HG03378 (cell line): ENCODE results near the gene GSTK1.
"Not testable (repeated sequence)": the region's sequence is repeated elsewhere in the genome, so short reads cannot be mapped to it uniquely, and the experiment has no call there.

Experiments used
- ATAC-seq: cut with Tn5 transposase; IDR thresholded peaks from one replicate; pipeline ENCODE4 v1.9.1; 2021; ENCODE audit warnings: mild to moderate bottlenecking, moderate library complexity; ENCODE audit not compliant: unreplicated experiment

GSTK1 gene

DNA sequence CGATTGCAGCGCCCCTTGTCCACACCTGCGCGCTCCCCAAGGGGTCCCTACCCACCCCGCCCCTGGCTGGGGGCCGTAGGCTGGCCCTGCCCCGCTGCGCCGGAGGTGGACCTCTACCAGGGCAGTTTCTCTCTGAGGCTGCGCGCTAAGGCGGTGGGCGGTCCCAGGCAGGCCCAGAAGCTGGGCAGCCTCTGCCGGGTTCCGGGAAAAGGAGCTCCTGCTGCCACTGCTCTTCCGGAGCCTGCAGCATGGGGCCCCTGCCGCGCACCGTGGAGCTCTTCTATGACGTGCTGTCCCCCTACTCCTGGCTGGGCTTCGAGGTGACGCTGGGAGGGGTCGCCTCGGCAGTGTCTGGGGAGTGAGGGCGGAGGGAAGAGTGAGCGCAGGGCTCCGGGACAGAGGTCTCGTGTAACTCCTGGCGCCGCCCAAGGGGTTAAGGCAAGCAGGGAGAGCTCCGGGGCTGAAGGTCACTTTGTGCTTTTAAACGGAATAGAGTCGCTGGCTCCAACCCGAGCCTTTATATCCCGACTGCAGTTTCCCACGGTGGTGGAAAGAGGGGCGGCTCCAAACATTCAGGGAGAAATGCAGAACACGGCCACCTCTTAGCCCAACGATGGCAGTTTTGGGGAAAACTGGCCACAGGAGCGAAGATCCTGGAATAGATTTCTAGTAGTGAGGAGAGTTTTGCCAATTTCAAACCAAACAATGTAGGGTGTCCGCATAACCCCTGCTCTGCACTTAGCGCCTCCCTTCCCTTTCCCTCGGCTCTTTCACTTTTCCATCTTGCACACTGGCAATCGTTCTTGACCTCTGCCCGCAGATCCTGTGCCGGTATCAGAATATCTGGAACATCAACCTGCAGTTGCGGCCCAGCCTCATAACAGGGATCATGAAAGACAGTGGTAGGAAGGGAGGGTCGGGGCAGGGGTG lies at the start of gene GSTK1:
Gene GSTK1, plus strand, starts transcription at position 176 of the 930 bp plus-strand sequence. Its CDS starts 73 bp downstream, at position 249.
- ATAC-seq = peak; percentile 93

DNA sequence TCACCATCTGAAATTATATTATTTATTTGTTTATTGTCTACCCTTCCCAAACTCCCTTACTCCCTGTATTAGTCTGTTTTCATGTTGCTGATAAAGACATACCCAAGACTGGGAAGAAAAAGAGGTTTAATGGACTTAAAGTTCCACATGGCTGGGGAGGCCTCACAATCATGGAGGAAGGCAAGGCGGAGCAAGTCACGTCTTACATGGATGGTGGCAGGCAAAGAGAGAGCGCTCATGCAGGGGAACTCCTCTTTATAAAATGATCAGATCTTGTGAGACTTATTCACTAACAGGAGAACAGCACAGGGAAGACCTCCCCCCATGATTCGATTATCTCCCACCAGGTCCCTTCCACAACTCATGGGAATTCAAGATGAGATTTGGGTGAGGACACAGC lies 49.8 kb upstream of the GSTK1 start:
- ATAC-seq = not testable (repeated sequence)

DNA sequence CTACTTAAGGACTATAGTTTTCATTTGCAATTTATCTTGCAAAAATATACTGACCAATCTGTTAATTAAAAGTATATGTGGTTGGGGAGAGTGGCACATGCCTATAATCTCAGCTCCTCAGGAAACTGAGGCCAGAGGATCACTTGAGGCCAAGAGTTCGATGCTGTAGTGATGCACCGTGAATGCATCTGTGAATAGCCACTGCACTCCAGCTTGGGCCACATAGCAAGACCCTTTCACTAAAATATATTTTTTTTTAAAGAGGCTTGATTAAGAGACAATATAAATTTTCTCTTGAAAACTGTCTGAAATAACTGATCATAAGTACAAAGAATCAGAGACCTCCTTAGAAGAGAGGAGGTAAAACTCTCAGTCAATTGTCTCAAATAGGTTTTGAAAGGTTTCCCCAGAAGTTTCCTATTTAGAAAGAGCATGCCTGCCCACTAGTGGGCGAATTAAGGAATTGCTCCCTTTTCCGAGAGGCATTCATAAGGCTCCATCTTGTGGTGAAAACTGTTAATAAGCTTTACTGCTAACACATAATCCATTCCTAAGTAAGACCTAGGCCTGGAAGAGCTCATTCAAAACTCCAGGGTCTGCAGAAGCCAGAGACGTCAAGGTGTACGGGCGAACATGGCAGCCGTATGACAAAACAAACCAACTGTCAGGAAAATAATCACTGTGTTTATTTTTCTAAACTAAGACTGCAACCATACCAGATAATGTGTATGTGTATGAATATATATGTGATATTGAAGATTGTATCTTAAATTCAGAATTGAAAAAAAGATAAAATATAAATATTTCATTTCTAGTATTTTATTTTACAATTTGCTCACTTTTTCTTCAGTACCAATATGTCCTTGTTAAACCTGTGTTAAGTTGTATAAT lies 48.2 kb upstream of the GSTK1 start:
- ATAC-seq = peak; percentile 95

GRCh38 chr7:143216151-143216550 lies 47.1 kb upstream of the GSTK1 start:
- ATAC-seq = no peak

DNA sequence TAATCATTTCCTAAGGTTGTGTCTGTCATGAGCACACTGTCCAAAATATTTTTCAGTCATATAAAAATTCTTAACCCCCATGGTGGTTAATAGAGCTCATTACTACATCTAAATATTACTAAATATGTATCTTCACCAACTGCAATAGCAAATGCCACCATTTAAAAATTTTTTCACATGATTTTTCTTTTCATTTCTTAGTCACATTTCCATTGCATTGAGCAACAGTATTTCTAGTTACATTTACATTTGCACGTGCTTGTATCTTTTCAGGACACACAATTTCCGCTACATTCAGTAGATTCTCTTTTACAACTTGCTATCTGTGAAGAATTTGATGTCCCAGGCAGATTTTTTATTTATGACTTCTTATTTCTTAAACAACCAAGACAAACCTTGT lies 46.6 kb upstream of the GSTK1 start:
- no peak for ATAC-seq

- ATAC-seq = no peak
These were observed 45.4 kb upstream of the GSTK1 start for GRCh38 chr7:143217806-143218205.

- ATAC-seq = no peak
These were observed 42.0 kb upstream of the GSTK1 start for GRCh38 chr7:143221286-143221685.

DNA sequence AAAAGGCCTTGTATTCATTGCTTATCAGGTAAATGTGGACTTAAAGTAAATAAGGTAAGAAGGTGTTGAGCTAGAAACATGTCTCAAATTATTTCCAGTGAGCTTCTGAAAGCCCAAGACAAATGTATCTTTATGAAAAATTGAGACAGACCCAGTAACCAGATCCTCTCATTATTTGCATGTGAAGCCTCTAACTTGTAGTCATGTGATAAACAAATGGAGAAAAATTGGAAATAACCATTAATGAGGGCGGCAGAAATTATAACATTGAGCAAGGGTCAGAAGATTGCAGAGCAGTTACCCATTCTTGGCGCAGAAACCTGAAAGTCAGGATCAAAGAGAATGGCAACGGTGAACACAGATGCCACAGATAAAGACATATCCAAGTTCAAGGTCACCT lies 41.5 kb upstream of the GSTK1 start, which contains the start of gene TAS2R40:
Gene TAS2R40, plus strand, starts transcription at position 301 of the 400 bp plus-strand sequence. Its CDS starts 42 bp downstream, at position 343.
- no peak for ATAC-seq

- no peak for ATAC-seq
These were observed 40.5 kb upstream of the GSTK1 start for GRCh38 chr7:143222782-143223181.

- no peak for ATAC-seq
These were observed 39.5 kb upstream of the GSTK1 start for GRCh38 chr7:143223784-143224183.

DNA sequence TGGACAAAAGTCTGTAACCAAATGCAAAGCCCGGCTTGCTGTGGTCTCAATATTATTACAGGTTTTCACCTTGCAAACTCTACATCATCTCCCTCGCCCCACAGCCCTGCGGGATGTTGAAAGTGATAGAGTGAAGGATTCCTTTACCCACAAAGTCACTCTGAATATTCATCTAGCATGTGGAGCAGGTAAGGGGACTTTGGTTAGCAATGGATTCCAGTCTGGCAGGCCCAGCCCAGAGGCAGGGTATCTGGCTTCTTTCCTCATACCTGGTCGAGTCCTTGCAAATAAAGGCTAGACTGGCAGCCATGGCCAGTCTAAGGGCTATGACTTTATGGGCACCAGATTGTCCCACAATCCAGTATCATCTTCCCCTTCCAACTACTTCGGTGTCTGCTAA lies 38.2 kb upstream of the GSTK1 start:
- no peak for ATAC-seq

GRCh38 chr7:143227806-143228205 lies 35.4 kb upstream of the GSTK1 start:
- no peak for ATAC-seq

- ATAC-seq = no peak
These were observed 34.0 kb upstream of the GSTK1 start for GRCh38 chr7:143229054-143229790.

DNA sequence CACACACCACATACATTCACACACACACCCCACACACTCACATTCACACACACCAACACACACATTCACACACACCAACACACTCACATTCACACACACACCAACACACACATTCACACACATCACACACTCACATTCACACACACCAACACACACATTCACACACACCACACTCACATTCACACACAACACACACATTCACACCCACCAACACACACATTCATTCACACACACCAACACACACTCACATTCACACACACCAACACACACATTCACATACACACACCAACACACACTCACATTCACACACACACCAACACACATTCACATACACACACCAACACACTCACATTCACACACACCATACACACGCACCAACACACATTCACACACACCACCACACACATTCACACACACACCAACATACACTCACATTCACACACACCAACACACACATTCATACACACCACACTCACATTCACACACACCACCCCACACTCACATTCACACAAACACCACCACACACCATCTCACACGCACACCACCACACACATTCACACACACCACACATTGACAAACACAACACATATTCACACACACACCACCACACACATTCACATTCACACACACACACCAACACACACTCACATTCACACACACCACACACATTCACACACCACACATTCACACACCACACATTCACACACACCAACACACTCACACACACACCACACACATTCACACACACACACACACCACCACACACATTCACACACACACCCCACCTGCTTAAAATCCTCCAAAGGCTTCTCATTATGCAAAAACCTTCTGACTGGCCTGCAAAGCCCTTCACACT lies 32.4 kb upstream of the GSTK1 start:
- ATAC-seq = no peak

- ATAC-seq = no peak
These were observed 29.3 kb upstream of the GSTK1 start for GRCh38 chr7:143233816-143234532.

GRCh38 chr7:143234533-143234875 lies 28.7 kb upstream of the GSTK1 start:
- ATAC-seq = no peak

DNA sequence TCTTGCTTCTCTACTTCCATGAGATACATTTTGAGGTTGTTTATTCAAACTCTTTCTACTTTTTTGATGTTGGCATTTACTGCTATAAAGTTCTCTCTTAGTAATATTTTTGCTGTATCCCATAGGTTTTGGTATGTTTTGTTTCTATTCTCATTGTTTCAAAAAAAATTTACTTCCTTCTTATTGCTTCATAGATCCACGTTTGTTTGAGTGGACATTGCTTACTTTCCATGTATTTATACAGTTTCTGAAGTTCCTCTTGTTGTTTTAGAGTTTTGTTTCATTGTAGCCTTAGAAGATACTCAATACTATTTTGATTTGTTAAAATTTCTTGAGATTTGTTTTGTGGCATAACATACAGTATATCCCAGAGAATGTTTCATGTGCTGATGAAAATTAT lies 27.7 kb upstream of the GSTK1 start:
- ATAC-seq = no peak

DNA sequence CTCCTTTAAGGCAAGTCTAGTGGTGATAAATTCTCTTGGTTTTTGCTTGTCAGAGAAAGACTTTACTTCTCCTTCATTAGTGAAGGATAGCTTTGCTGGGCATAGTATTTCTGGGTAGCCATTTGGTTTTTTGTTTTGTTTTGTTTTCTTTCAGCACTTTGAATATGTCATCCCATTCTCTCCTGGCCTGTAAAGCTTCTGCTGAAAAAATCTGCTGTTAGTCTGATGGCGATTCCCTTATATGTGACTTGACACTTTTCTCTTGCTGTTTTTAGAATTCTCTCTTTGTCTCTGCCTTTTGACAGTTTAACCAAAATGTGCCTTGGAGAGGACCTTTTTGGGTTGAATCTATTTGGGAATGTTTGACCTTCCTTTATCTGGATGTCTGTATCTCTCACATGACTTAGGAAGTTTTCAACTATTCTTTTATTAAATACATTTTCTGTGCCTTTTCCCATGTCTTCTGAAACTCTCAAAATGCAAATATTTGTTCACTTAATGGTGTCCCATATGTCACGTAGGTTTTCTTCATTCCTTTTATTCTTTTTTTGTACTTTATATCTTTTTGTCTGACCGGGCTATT lies 26.7 kb upstream of the GSTK1 start:
- ATAC-seq = no peak

DNA sequence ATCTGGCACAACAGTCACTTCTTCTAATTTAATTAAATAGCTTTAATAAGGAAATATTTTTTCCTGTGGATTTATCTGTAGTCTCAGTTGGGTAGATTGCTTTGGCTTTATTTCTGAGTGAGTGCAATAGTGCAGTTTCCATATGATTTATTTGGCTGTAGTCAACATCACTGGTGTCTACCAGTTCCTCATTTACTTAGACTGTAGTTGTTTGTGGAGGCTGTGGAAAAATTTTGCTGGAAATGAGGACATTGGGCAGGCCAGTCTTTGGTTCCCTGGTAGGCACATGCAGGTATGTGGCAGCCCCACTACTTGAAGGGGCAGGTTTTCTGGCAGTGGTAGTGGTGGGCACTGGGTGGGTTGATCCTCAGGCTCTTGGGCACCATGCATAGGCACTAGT lies 25.9 kb upstream of the GSTK1 start:
- ATAC-seq = no peak
